Measurements from ENCODE around the gene SGCD.

- TF ChIP-seq CTCF (conservative IDR thresholded peaks at IDR 0.05 in 1 of 2, IDR thresholded peaks at IDR 0.05 in 1 of 2; ENCODE audit: extremely low read depth in 1 of 2, insufficient read depth in 1 of 2, low read depth in 1 of 2, low read length in 2 of 2) (no peak), EZH2 (IDR thresholded peaks at IDR 0.05; ENCODE audit: borderline replicate concordance, low read length) (no peak)
Observed at GRCh38 chr5:156779436-156779835, 452.5 kb downstream of the SGCD start.

All from mammary epithelial cell (primary cell).